Body of pancreas (tissue), 4 donors: ENCODE measurements around the gene P2RX6.

Experiments
- POLR2A ChIP-seq, 3 donors: fragments of 450-650 bp; IDR thresholded peaks; one replicate each; pipeline ENCODE4 v1.6.1; 2016; ENCODE audit warnings: antibody characterized with exemption in 3 of 3, mild to moderate bottlenecking in 2 of 3
- TF ChIP-seq, protein P1 (sequence below), 7 experiments: fragments of 450-650 bp in 4 of 7; fragments of 200-600 bp in 3 of 7; sonication (generic) in 3 of 7; IDR thresholded peaks; one replicate each; pipeline ENCODE4 v1.5.1; 2016 to 2019; ENCODE audit warnings: antibody characterized with exemption in 7 of 7

DNA sequence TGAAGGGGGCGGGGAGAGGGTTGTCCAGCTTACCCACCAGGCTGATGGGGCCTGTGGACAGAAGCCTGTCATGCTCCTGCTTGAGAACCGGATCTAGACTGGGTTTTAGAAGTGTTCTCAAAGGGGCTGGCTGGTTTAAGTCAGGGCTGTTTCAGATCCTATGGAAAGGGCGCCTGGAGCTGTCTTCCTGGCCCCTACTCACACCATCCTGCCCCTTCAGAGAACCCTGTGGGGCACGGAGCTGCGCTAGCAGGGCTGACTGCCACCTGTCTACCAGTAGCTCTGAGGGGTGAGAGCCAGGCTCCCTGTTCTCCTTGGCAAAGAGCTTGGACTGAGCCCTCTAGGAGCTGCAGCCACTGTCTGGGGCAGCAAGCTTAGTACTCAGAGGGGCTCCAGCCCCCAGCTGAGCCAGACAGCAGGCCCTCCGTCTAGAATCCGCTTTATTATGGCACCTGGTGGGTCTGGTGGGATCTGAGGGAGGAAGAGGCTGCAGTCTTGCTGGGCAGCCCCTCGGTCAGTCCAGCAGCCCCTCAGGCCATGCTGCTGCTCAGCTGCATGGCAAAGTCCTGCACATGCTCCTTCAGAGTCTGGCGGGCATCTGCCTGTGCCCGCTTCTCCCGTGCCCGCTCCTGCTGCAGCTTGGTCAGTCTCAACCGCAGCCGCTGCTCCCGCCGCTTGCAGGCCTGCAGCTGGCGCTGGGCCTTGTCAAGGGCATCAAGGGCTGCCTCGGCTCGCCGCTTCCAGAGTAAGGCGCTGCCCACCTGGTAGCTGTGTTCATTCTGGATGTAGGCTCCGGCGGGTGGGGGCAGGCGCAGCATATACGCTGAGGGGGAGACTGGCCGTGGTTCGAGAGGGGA is 15.4 kb upstream of the P2RX6 start:
- TF ChIP-seq, protein P1, sequence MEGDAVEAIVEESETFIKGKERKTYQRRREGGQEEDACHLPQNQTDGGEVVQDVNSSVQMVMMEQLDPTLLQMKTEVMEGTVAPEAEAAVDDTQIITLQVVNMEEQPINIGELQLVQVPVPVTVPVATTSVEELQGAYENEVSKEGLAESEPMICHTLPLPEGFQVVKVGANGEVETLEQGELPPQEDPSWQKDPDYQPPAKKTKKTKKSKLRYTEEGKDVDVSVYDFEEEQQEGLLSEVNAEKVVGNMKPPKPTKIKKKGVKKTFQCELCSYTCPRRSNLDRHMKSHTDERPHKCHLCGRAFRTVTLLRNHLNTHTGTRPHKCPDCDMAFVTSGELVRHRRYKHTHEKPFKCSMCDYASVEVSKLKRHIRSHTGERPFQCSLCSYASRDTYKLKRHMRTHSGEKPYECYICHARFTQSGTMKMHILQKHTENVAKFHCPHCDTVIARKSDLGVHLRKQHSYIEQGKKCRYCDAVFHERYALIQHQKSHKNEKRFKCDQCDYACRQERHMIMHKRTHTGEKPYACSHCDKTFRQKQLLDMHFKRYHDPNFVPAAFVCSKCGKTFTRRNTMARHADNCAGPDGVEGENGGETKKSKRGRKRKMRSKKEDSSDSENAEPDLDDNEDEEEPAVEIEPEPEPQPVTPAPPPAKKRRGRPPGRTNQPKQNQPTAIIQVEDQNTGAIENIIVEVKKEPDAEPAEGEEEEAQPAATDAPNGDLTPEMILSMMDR (IDR thresholded peaks at IDR 0.05): no peak
- TF ChIP-seq POLR2A (IDR thresholded peaks at IDR 0.05): no peak
